ENCODE measurements around the gene ZNF497.
"Not testable (repeated sequence)": the region's sequence is repeated elsewhere in the genome, so short reads cannot be mapped to it uniquely, and the experiment has no call there.

Gene ZNF497

GRCh38 chr19:58385313-58385890, 22.9 kb upstream of the ZNF497 start:
- no peak for TF ChIP-seq CTCF (IDR thresholded peaks at IDR 0.05; ENCODE audit: low read depth, low read length, missing control alignments)
- peak overlapping the region; percentile 88 for H3K4me3 ChIP-seq (ENCODE audit: low read depth, low read length)
- in situ Hi-C loops (cut with HindIII; ENCODE audit: low sequenced_read_pairs) = no loop called here
- no peak for DNase-seq (ENCODE audit: low read depth)

DNA sequence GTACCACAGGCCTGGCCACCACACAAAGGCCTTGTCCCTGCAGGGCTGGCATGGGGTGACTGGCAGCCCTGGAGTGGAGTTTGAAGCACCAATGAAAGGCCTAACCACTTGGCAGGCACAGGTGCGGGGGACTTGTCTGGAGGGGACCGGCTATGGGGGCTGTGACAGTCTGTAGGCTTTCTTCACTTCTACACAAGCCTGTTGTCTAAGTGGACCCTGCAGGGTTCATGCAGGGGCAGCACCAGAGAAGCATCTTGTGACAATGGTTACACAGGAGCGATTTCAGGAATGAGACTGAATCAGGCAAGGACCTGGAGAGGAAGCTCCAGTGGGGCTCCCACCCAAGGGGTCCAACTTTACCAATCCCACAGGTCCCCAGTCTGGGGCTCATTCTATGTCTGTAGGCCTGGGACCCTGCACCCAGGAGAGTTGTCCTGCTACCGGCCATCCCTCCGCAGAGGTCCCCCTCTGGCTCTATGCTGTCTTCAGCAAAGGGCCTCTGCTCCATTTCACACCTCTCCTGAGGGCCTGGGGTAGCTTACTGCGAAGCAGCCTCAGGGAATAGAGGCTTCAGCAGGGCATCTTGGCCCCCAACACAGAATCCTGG, 20.5 kb upstream of the ZNF497 start:
- H3K4me3 ChIP-seq (ENCODE audit: low read depth, low read length) = no peak overlapping the region
- no peak for DNase-seq (ENCODE audit: low read depth)

GRCh38 chr19:58381460-58382212, 19.1 kb upstream of the ZNF497 start:
- TF ChIP-seq CTCF (IDR thresholded peaks at IDR 0.05; ENCODE audit: low read depth, low read length, missing control alignments) = no peak
- in situ Hi-C loops (cut with HindIII; ENCODE audit: low sequenced_read_pairs) = no loop called here
- peak overlapping the region; percentile 78 for H3K4me3 ChIP-seq (ENCODE audit: low read depth, low read length)
- DNase-seq (ENCODE audit: low read depth) = no peak

More for the DNA sequence above, 20.5 kb upstream of the ZNF497 start:
- in situ Hi-C loops (cut with HindIII; ENCODE audit: low sequenced_read_pairs) = no loop called here
- TF ChIP-seq CTCF (IDR thresholded peaks at IDR 0.05; ENCODE audit: low read depth, low read length, missing control alignments) = no peak

- in situ Hi-C loops (cut with HindIII; ENCODE audit: low sequenced_read_pairs) = no loop called here
- peak within 1 kb of the TSS; percentile 78 for H3K4me3 ChIP-seq (ENCODE audit: low read depth, low read length)
- peak; percentile 100 for DNase-seq (ENCODE audit: low read depth)
- TF ChIP-seq CTCF (IDR thresholded peaks at IDR 0.05; ENCODE audit: low read depth, low read length, missing control alignments) = no peak
These were observed 18.3 kb upstream of the ZNF497 start, which contains the start of gene ZNF837 for GRCh38 chr19:58380662-58381459. Gene ZNF837, minus strand, starts transcription at chr19:58381030. Its CDS starts 11,698 bp downstream, at chr19:58369332.

DNA sequence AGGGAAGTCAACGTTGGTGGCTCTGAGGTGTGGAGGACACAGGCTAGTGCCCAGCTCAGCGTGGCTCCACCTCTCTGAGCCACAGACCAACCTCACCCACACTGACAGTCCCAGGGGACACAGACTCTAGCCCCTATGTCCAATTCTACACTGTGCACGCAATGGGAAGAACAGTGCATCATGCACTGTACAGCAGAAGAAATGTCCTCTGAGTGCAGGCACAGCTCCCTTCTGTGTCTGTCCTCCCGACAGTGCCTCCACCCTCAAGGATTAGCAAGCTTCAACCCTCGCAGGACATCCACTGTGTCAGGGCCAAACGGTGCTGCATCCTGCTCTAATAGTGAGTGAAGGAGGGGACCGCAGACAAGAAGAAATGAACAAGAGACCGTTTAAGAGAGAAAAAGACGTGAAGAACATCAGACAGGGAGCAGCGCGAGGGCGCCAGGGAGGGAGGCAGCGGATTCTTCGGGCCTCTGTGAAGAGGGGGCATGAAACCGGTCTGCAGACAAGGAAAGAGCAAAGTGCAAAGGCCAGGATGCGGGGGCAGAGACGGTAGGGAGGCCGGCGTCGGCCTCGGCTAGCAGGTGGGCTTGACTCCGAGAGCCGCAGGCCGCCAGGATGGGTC, 17.6 kb upstream of the ZNF497 start:
- TF ChIP-seq CTCF (IDR thresholded peaks at IDR 0.05; ENCODE audit: low read depth, low read length, missing control alignments) = no peak
- H3K4me3 ChIP-seq (ENCODE audit: low read depth, low read length) = peak overlapping the region; percentile 78
- in situ Hi-C loops (cut with HindIII; ENCODE audit: low sequenced_read_pairs) = no loop called here
- no peak for DNase-seq (ENCODE audit: low read depth)

DNA sequence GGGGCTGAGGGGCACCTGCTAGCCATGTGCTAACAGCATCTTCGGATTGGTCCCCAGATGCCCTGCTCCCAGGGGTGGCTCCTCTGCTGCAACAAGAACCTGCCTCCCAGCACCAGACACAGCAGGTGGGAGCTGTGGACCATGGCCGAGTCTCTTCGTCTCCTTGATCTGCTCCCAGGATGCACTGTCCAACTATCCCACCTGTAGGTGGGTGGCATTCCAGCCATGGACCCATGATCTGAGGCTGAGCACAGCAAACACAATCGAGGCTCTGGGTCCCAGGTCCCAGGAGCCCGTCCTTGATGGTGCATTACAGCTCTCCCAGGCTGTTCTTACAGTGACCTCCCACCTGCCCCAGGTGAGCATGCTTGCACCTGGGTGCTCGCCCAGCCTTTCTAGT, 16.7 kb upstream of the ZNF497 start:
- no peak for DNase-seq (ENCODE audit: low read depth)
- in situ Hi-C loops (cut with HindIII; ENCODE audit: low sequenced_read_pairs) = no loop called here
- no peak overlapping the region for H3K4me3 ChIP-seq (ENCODE audit: low read depth, low read length)
- TF ChIP-seq CTCF (IDR thresholded peaks at IDR 0.05; ENCODE audit: low read depth, low read length, missing control alignments) = no peak

DNA sequence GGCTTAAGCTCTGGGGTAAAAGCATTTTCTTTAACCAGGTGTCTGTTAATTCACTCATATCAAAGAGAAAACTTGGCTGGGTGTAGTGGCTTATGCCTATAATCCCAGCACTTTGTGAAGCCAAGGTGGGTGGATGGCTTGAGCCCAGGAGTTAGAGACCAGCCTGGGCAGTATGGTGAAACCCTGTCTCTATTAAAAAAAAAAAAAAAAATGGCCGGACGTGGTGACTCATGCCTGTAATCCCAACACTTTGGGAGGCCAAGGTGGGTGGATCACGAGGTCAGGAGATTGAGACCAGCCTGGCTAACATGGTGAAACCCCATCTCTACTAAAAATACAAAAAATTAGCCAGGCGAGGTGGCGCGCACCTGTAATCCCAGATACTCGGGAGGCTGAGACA, 14.2 kb upstream of the ZNF497 start:
- H3K4me3 ChIP-seq (ENCODE audit: low read depth, low read length); DNase-seq (ENCODE audit: low read depth); in situ Hi-C loops (cut with HindIII; ENCODE audit: low sequenced_read_pairs): not testable (repeated sequence)
